Stimulated activated CD4-positive, alpha-beta T cell treated with anti-CD3 and anti-CD28 coated beads, TNF-alpha, amount 100 ng/mL, for 4 hours (primary cell): ENCODE measurements around the gene ADCY5.
A peak's percentile ranks its signal among the peaks of the same experiment; 100 is the strongest.
"Not testable (repeated sequence)": the region's sequence is repeated elsewhere in the genome, so short reads cannot be mapped to it uniquely, and the experiment has no call there.

Source experiments
- DNase-seq, 3 experiments: peaks; one replicate each; pipeline ENCODE4 v3.0.0-alpha.2; 2020; ENCODE audit warnings: low read depth in 3 of 3

Gene ADCY5

DNA sequence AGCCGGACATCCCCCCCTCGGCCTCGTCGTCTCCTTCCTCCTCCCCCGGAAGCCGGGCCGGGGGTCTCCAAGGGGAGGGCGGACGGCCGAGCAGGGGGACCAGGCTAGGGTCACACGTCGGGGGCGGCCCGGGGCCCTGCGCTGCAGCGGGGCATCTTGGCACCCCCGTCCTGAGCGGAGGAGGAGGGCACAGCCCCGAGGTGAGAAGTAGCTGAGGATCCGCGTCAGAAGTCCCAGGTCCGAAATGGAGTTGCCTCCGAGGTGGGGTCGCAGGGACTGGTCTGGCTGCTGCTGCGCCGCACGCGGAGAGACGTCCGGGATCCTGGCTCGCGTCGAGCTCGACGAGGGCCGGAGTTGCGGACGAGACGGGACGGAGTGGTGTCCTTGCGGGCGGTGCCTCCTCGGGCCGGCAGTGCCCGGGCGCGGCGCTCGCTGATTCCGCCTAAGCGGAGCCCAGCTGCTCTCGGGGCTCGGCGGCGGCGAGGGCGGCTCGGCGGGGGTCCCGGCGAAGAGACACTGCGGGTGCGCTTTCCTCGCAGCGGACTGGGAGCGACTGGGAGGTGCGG, at the start of gene ADCY5:
Gene ADCY5, minus strand, starts transcription at position 555 of the 566 bp plus-strand sequence. Its CDS starts 545 bp downstream, at position 10.
- DNase-seq, result no peak

- DNase-seq, result no peak
Observed at GRCh38 chr3:123493912-123494311, 45.0 kb upstream of the ADCY5 start.

GRCh38 chr3:123491966-123492587, 43.2 kb upstream of the ADCY5 start:
- DNase-seq, result no peak

GRCh38 chr3:123489400-123490004, 40.6 kb upstream of the ADCY5 start:
- DNase-seq, result peak in 1 of 3 experiments; percentile 18

GRCh38 chr3:123488645-123489347, 39.9 kb upstream of the ADCY5 start:
- DNase-seq, result no peak

DNA sequence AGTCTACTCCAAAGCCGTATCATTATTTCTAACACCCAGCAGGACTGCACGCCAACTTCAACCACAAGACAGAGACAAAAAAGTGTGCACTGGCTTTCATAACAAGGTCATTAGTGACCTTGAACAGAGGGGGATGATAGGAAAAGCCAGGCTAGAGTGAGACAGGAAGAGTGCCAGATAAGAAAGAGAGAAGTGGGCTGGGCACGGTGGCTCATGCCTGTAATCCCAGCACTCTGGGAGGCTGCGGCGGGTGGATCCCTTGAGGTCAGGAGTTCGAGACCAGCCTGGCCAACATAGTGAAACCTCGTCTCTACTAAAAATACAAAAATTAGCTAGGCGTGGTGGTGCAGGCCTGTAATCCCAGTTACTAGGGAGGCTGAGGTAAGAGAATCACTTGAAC, 38.2 kb upstream of the ADCY5 start:
- DNase-seq, result not testable (repeated sequence)

GRCh38 chr3:123486460-123486859, 37.6 kb upstream of the ADCY5 start:
- no peak for DNase-seq

GRCh38 chr3:123485551-123485950, 36.7 kb upstream of the ADCY5 start:
- no peak for DNase-seq

GRCh38 chr3:123483146-123483545, 34.3 kb upstream of the ADCY5 start:
- DNase-seq, result no peak

- no peak for DNase-seq
Observed at GRCh38 chr3:123481722-123482457, 33.0 kb upstream of the ADCY5 start.

DNA sequence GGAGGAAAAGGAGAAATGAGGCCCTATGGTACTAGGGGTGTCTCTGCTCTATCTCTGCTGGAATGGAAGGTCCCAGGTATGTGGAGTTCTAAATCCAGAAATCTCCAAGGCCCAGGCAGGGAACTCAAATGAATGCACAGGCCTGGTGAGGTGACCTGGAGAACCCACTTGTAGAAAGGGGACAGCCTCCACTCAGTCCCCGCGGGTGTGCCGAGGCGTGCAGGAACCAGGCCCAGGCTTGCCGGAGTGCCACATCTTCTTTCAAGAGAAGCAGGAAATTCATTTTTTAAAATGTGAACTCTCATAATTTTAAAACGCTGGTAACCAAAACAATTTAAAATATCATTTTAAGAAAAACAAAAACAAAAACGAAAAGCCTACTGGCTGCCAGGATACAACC, 32.2 kb upstream of the ADCY5 start:
- no peak for DNase-seq

GRCh38 chr3:123480428-123480827, 31.5 kb upstream of the ADCY5 start:
- no peak for DNase-seq

DNA sequence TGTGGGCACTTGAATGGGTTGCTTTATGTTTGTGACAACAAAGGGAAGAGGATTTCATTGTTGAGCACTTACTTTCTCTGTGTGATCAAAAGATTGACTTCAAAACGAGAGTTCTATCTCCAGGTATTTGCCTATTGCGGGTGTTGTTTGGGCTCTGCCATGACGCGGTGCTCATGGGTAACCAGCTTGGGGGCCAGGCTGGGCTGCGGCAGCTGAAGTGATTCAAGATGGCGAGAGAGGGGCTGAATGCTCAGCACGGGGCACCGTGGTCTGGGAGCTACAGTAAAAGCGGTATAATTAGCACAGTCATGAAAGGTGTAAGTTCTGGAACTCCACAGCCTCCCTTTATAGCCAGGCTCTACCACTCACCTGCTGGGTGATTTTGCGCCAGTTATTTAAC, 31.0 kb upstream of the ADCY5 start:
- DNase-seq, result no peak

GRCh38 chr3:123478314-123478713, 29.4 kb upstream of the ADCY5 start:
- no peak for DNase-seq

- DNase-seq, result no peak
Observed at GRCh38 chr3:123476967-123477750, 28.3 kb upstream of the ADCY5 start.

DNA sequence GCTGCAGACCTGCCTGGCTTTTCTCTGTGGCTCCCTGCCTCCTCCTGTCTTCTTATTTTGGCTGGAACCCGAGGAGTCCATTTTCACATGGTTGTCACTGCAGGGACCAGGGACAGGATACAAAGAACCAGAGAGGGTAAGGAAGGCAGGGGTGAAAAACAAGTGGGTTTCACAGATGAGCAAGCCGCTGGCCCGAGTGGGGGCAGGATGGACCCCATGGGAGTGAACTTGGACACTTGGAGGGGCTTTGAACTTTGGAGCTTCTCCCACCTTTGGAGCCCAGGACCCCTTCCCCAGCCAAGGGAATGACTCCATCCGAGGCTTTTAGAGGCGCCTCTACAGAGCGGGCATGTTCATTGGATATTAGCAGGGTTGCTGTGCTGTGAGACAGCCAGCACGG, 26.9 kb upstream of the ADCY5 start:
- DNase-seq, result no peak

- no peak for DNase-seq
Observed at GRCh38 chr3:123471106-123471505, 22.2 kb upstream of the ADCY5 start.

GRCh38 chr3:123469323-123469995, 20.6 kb upstream of the ADCY5 start:
- no peak for DNase-seq

DNA sequence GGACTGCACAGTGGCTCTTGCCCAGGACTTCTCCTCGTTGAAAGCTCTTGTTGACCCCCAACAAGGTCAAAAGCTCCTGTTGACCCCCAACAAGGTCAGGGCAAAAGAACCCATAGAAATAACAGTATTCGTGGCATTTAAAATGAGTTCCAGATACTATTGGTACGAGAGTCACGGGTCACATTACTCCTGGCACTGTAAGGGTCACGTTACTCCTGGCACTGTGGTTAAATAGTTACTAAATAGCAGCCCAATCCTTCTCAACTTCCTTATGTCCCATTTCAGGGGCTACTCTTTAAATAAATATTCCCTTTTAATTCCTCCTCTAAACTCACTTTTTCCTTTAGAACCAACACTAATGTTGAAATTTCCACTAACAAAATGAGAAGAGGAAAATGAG, 18.2 kb upstream of the ADCY5 start:
- no peak for DNase-seq

DNA sequence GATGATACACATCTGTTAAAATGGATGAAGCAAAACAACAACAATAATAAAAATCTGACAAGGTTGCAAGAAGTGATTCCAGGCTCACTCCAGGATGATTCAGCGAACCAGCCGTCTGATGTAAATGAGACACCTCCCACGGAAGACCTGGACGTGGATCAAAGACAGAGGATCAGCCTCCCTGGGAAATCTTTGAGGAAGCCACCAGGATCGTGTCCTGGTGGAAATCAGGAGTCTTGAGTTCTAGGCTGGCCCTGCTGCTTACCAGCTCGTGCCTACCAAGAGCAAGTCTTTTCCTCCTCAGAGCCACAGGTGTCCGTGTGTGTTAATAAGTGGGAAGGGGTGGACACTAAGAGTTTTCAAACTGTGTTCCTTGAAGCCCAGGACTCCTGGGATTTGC, 15.3 kb upstream of the ADCY5 start:
- no peak for DNase-seq

DNA sequence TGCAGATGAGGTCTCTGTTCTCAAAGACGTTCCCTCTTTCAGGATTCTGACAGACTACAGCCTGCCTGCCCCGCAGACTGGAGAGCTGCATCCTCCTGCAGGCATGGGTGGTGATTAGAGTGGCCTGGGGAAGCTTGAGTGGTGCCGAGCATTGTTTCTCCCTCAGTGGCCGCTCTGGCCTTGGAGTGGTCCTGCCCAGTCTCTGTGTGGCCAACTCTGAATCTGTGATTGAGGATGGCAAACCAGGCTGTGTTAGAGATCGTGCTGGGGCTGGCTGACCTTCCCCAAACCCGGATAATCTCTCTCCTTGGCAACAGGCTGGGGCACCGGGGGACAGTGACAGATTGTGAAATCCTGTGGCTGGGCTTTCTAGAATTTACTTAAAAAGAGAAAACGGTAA, 11.0 kb upstream of the ADCY5 start:
- DNase-seq, result no peak
